Prostate gland (tissue), 2 donors: ENCODE measurements around the gene BCAM.

Experiments used
- POLR2A ChIP-seq: fragments of 450-650 bp; IDR thresholded peaks from one replicate; pipeline ENCODE4 v1.6.1; 2016; ENCODE audit warnings: antibody characterized with exemption, mild to moderate bottlenecking
- POLR2AphosphoS5 ChIP-seq: sonication (generic); formaldehyde crosslinking; IDR thresholded peaks from one replicate; pipeline ENCODE4 v1.6.1; 2017; ENCODE audit warnings: antibody characterized with exemption
- TF ChIP-seq, protein P1 (sequence below), 4 experiments: fragments of 200-600 bp in 2 of 4; fragments of 450-650 bp in 2 of 4; sonication (generic) in 2 of 4; IDR thresholded peaks; 1 replicate in 3 of 4; 2 replicates in 1 of 4; pipeline ENCODE4 v1.5.1; 2016 to 2019; ENCODE audit warnings: antibody characterized with exemption in 4 of 4, mild to moderate bottlenecking in 2 of 4, moderate library complexity in 2 of 4

DNA sequence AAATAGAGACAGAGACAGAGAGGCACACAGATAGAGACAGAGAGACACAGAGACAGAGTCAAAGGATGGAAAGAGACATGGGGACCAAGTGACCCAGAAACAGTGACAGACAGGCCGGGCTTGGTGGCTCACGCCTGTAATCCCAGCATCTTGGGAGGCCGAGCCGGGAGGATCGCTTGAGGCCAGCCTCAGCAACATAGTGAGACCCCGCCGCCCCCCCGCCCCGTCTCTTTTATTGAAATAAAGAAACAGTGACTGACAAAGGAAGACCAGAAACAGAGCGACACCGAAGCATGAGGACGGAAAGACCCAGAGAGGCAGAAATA, 36.3 kb downstream of the BCAM start:
- TF ChIP-seq, protein P1, sequence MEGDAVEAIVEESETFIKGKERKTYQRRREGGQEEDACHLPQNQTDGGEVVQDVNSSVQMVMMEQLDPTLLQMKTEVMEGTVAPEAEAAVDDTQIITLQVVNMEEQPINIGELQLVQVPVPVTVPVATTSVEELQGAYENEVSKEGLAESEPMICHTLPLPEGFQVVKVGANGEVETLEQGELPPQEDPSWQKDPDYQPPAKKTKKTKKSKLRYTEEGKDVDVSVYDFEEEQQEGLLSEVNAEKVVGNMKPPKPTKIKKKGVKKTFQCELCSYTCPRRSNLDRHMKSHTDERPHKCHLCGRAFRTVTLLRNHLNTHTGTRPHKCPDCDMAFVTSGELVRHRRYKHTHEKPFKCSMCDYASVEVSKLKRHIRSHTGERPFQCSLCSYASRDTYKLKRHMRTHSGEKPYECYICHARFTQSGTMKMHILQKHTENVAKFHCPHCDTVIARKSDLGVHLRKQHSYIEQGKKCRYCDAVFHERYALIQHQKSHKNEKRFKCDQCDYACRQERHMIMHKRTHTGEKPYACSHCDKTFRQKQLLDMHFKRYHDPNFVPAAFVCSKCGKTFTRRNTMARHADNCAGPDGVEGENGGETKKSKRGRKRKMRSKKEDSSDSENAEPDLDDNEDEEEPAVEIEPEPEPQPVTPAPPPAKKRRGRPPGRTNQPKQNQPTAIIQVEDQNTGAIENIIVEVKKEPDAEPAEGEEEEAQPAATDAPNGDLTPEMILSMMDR (IDR thresholded peaks at IDR 0.05), result no peak
- no peak for TF ChIP-seq POLR2A
- no peak for TF ChIP-seq POLR2AphosphoS5
